Hematopoietic multipotent progenitor cell treated with erythropoietin and hydrocortisone succinate and interleukin-3 and kit ligand, for 4 days (in vitro differentiated cells): ENCODE measurements around the gene C2orf72.
"Not testable (repeated sequence)": the region's sequence is repeated elsewhere in the genome, so short reads cannot be mapped to it uniquely, and the experiment has no call there.

Experiments used
- DNase-seq: peaks from one replicate; pipeline ENCODE4 v3.0.0-alpha.2; 2015

C2orf72 gene

DNA sequence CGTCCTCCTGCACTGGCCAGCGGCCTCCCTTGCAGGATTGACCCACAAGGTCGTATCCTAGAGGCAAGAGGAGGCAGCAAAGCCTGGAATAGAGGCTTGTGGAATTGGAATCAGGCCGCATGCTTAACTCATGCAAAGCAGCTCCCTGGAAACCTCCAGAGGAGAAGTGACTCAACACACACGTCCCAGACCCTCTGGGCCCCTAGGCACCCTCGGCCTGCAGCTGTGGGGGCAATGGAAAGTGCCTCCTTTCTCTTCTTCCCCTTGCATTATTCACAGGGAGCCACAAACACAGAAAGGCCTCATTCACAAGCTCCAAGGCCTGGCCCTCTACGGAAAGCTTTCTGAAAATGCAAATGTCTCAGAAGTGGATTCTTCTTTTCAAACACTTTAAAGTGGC, 21.8 kb upstream of the C2orf72 start:
- DNase-seq: no peak

DNA sequence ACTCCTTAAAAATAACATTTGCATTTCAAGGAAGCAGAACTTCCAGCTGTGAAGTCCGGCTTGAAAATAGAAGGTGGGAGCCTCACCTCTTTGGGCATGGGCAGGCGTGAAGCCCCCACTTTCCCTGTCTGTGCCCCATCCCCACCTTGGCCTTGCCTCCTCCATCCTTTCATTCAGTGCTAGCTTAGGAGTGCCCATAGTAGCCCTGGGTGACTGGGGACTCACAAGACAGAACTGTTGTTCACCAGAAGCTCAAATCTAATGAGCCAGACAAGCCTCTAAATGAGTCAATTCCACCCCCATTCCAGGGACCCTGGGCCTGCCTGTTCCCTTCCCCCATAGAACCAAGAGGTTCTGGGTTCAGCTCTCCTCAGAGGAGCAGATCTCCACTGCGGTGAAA, 21.4 kb upstream of the C2orf72 start:
- no peak for DNase-seq

DNA sequence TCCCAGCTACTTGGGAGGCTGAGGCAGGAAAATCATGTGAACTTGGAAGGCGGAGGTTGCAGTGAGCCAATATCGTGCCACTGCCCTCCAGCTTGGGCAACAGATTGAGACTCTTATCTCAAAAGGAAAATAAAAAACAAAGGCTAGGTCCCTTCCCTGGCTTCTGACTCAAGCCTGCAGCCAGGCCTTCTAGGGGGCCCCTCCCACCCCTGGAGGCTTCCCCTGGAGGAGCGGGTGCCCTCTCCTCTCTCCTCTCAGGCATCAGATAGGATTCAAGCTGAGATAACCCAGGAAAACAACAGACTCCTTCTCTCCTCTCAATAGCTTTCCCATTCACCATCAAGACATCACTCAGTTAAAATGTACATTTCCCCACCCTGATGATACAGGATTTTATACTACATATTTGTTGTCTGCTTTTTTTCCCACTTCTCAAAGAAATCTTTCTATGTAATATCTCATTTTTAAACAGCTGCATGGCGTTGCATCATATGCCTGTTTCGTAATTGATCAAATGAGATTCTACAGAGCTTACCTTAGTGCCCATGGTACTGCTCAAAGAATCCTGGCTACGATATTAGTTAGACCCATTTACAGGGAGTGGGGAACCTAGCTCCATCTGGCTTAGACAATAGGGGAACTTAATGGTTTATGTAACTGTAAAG, 20.6 kb upstream of the C2orf72 start:
- DNase-seq: no peak

DNA sequence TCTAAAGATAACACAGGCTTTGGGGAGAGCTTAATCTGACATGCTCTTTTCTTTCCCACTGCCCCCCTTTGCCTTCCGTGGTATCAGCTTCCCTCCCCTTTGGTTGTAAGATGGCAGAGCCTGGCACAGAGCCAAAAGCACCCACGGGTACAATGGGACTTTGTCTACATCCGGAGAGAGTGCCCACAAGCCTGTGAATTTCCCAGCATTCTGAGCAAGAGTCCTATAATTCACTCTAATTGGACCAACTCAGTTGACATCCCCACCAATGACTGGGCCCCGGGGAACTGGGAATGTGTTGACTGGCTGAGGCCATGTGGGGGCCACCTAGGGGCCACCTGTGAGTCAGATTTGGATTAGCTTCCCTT, 20.1 kb upstream of the C2orf72 start:
- peak; percentile 75 for DNase-seq

DNA sequence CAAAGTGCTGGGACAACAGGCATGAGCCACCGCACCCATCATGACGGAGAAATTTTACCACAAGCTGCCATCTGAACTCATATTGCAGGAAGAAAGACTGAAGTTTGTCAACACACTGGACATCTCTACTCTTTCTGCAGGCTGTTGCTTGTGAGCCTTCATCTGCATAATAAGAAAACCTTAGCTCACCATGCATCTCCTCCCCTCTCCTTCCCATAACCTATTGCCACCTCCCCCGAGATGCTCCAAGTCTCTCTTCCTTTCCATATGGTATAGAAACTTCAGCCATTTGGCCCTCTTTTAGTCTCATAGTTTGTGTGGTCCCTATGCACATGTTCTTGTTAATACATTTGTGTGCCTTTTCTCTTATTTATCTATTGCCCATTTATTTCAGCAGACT, 19.1 kb upstream of the C2orf72 start:
- DNase-seq: no peak

DNA sequence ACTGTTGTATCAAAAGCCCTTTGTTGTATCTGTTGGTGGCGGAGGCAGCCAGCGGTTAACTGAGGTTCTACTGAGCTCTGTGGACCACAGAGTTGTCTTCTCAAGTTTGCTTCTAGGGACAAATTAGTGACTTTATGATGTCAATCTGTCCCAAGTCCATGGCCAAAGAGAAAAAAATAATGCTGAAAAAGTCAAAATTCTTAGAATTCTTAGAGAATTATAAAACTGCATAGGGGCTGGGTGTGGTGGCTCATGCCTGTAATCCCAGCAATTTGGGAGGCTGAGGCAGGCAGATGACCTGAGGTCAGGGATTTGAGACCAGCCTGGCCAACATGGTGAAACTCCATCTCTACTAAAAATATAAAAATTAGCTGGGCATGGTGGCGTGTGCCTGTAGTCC, 12.3 kb upstream of the C2orf72 start:
- not testable (repeated sequence) for DNase-seq

DNA sequence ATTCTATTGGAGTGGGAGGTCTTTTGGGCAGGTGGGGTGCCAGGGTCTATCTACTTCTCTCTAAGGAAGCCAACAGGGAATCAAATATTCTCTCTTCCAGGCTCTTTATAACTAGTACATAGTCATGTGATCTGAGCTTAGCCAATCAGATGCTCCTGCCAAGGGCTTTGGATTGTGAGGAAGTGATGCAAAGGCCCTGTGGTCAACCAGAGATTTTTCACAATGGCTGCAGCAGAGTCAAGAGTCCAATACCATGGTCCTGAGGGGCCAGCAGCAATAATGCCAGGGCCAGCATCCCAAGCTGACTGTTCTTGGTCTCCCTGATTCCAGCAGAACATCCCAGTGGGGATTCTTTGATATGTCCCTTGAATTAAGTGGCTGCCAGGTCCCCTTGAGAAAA, 8.4 kb upstream of the C2orf72 start:
- DNase-seq: no peak

DNA sequence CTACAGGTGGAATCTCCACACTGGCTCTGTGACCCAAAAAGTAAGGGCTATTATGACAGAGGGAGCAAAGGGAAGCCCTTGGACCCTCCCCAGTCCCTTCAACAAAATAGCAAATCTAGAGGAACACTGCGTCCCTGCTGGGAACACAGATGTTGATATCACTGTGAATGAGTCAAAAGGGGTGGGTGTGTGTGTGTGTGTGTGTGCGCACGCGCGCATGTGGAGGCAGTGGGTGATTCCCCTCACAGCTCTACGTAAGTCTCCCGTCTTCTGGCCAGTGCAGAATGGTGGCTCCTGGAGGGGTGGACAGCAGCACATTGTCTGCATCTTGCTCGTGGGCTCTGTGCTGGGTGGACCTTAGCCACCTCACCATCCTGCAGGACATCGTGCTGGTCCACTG, 7.8 kb upstream of the C2orf72 start:
- no peak for DNase-seq

DNA sequence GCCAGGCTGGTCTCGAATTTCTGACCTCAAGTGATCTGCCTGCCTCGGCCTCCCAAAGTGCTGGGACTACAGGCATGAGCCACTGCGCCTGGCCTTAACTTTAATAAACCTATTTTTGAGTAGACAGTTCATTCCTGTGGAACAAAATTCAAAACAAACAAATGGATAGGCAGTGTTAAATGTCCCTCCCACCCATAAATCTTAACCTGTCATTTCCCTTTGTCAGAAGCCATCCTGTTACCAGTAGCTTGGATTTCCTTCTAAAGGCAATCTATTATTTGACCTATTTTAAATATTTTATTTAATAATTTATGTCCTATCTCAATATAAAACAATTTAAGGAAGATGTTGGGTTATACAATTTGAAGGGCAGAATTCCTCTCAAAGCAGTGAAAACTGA, 6.6 kb upstream of the C2orf72 start:
- no peak for DNase-seq

DNA sequence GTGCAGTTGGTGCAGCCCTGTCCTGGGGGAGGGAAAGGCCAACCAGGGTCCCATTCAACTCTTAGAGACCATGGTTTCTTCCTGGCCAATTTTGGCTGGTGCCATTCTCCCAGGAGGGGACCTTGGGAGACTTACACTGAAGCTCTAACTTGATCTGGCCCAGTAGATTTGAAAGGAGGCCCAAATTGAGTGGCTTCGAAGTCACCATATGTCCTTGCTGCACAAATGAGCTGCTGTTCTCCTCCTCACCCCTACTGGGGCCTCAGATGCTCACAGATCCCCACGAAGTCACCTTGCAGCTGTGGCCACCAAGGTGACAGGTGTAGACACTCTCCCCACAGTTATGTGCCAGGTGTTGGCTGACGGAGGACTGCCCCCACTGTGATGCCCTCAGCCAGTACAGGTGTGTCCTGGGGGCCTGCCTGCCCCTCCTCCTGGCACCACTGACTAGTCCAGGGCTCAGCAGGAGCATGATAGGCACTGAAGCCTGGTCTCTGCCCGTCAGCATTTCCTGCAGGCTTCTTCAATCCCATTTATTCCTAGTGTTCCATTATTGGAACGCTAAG, 4.7 kb upstream of the C2orf72 start:
- no peak for DNase-seq

DNA sequence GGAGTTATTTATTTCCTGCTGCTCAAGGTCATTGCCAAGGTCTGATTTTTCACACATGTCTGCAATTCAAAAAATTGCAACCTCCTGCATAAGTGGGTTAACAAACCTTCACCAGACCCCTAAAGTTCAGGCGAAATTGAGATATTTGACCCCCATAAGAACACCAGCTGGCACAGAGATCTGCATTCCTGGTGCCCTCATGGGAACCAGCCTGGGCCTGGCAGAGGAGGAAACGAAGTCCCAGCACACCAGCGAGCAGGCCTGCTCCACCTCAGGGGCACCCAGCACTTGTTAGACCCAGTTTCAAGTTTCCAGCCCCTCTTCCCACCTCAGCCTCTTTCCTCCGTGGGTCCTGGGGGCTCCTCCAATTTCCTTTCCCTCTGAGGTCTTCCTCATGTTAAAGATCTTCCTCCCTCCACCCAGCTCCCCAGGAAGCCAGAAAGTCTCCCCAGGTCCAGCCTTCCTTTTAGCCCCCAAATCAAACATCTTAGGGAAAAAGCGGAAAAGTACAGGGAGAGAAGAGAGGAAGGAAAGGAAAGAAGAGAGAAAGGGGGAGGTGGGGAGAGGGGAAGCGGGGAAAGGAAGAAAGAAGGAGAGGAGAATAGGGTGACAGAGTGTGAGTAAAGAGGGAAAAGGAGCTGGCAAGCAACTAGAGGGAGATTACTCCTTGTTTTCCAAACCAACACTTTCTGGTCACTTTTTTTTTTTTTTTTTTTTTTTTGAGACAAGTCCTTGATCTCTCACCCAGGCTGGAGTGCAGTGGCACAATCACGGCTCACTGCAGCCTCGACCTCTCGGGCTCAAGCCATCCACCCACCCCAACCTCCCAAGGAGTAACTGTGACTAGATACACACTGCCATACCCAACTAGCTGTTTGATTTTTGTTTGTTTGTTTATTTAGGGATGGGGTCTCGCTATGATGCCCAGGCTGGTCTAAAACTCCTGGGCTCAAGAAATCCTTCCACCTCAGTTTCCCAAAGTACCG, 3.9 kb upstream of the C2orf72 start:
- no peak for DNase-seq

DNA sequence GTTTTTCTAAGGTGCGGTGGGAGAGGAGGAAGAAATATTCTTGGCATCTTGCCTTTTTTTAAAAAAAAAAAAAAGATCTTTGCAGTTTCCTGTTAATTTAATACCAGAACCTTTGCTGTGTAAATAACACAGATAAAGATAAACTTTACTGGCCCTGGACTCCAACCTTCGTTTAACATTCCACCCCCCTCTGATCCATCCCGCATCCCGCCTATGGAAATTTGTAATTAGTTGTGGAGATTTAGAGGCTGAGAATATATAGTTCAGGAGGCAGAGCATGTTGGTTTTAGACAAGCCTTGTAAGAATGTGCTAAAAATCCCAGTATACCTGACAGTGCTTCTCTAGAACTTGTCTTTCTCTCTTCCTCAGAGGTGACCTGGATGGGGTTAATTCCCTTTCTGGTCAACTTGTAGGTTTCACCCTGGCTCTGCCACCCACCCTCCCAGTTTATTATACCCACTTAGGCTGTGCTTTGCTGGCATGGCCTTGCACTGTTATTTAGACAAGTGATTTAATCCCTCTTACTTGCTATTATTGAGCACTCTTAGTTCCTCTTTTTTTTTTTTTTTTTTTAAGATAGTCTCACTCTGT, 2.9 kb upstream of the C2orf72 start:
- DNase-seq: peak; percentile 35

DNA sequence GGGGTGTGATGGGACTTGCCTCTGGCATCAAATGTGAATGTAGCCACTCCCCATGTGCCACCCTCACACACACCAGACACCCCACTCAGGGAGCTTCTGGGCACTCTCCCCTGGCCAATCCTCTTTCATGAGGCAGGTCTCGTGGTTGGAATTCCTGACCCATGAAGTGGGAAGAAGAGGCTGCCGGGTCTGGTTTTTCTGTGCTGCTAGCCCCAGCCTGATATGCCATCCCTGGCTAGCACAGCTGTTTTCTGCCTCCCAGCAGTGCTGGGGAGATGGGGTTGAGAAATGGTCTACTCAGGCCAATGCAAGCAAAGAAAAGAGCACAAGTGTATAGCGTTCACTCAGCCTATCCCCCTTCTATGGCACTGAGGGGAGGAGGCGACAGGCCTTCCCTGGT, 1.2 kb upstream of the C2orf72 start:
- DNase-seq: no peak

DNA sequence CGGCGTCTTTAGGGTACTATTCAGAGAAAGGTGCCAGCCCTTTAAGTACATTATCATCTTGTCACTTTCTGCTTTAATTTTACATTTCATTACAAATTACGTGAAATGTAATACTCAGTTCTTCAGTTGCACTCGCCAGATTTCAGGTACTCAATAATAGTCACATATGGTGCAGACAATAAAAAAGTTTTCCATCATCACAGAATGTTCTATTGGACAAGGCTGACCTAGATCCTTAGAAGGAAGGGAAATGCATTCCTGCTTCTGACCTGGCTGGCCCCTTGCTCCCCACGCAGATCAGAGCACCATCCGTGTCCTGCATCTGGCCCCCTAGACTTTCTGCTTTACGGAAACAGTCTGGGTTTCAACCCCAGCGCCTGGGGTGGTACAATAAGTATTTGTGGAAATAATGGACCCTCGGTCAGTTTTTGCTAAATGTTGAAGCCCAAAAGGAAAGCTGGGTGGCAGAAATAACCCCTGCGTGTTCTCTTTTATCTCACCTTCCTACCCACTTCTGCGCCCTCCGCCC, 681 bp upstream of the C2orf72 start:
- no peak for DNase-seq

DNA sequence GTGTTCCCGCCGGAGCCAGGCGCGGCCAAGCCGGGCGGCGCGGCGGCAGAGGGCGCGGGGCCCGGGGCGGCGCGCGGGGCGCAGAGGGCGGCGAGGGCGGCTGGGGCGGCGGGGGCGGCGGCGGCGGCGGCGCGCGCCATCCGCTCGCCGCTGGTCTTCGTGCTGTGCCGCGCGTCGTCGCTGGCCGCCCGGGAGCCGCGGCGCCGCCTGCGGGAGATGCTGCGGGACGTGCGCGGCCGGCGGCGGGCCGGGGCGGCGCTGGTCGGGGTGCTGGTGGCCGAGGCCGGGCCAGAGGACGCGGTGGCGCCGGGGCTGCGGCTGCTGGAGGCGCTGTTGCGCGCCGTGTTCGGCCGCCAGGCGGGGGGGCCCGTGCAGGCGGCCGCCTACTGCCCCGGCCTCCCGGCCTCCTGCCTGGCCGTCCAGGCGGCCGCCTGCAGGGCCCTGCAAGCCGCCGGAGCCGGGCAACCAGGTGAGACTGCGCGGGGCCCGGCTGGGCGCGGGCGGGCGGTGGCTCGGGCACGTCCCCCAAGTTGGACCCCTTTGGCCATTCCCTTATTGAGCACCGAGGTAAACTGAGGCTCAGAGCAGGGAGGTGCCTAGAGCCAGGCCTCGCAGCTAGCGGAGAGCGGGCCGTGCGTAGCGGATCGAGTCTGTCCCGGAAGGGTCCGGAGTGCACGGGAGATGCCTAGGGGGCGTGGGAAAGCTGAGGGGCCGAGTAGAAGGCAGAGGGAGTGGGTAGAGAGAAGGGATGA, 584 bp downstream of the C2orf72 start:
- DNase-seq: no peak

DNA sequence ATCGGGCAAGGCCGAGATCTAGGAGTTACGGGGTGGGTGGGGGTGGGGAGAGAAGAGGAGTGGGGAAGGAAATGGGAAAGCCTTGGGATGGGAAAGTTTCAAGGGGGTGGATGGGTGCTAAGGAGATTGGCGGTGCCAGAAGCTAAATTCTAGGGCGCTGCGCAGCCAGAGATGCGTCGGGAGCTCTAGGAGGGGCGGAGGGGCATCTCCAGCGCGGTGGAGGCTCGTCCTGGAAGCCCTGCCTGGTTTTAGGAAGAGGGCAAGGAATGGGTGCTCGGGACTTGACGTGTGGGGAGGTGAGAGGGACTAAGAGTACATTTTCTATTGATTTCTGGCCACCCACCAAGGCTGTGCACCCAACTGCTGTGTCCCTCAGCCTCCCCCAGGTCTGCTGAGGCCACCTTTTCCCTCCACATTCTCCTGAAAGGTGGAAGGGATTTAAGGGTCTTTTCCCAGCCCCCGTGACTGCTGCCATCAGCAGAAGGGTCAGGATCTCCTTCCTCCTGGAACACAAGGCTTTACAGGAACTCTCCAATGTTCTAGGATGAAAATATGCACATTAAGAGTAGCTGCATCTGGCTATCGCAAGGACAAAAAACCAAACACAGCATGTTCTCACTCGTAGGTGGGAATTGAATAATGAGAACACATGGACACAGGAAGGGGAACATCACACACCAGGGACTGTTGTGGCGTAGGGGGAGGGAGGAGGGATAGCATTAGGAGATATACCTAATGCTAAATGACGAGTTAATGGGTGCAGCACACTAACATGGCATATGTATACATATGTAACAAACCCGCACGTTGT, 1.4 kb downstream of the C2orf72 start:
- no peak for DNase-seq

DNA sequence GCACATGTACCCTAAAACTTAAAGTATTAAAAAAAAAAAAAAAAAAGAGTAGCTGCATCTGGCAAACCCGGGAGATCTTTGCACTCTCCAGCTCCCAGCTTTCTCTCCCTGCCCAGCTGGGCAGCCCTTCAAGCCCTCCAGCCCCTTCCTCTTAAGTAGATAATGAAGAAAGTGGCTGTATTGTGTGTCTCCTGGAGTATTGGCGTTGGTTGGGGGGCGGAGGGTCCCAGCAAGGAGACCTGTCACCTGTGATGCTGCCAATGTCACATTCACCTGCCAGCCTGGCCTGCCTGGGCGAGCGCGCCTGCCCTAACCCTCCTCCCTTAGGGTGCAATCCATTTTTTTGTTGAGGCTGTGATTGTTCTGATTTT, 2.0 kb downstream of the C2orf72 start:
- DNase-seq: no peak

DNA sequence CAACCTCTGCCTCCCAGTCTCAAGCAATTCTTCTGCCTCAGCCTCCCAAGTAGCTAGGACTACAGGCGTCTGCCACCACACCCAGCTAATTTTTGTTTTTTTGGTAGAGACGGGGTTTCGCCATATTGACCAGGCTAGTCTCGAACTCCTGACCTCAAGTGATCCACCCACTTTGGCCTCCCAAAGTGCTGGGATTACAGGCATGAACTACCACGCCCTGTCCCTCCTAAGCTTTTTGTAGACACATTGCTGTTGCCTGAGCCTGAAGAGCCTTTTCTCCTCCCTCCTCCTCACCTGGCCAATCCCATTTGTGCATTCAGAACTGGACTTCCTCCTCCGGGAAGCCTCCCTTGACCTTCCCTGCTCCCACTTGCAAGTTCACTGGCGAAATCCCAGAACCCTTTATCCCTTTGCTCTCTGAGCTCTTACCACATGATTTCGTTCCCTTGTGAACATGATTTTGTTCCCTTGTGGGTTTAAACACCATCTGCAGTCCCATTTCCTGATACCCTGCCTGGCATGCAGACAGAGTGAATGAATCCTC, 2.6 kb downstream of the C2orf72 start:
- no peak for DNase-seq

DNA sequence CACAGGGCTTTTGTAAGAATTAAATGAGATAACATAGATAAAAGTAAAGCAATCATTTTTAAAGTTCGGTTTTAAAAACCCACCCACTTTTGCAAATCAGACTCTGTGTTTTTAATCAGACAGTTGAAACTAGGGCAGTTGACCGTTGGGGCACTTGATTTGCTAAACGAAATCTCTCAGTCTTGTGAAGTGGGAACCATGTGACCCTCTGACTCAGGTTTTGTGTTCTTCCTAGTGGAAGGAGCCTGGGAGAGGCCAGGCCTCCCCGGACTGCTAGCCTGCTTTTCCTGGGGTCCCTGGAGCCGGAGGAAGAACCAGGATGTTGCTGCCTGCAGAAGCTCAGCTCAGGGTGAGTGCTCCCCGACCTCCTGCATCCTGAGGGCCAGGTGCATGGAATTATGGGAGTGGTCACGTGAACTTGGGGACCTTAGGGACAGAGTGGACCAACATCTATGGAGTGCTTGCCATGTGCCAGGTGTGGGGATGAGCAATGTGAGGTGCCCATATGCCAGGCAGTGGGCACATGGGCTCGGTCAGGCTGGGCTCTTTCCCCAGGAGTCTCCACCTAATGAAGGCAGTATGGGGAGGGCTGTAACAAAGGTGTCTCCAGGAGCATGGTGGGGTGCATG, 3.9 kb downstream of the C2orf72 start:
- DNase-seq: no peak

DNA sequence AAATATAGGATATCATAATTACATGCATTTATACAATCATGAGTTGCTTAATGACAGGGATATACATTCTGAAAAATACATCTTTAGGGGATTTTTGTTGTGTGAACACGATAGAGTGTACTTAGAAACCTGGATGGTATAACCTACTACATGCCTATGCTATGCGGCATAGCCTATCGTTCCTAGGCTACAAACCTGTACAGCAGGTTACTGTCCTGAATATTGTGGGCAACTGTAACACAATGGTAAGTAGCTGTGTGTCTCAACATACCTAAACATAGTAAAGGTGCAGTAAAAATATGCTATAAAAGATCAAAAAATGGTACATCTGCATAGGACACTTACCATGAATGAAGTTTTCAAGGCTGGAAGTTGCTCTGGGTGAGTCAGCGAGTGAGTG, 6.5 kb downstream of the C2orf72 start:
- DNase-seq: no peak

DNA sequence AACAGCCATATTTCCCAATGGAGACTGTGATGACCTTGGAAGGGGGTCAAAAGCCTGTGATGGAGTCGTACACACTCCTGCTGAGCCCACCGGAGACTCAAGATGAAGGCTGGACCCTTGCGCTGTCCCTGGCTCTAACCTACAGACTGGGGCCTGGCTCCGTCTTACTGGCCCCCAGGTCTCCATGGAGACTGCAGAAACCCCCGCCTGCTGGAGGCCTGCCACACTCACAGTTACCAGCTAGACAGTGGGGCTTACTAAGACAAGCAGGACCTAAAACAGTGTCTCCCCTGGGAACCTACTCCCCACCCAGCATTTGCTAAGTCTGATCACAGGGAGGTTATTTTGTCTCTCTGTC, 9.6 kb downstream of the C2orf72 start:
- no peak for DNase-seq
